CD4-positive, CD25-positive, alpha-beta regulatory T cell (primary cell): ENCODE measurements around the gene LHPP. TPM values are rescaled to one million over a fixed set of nuclear protein-coding genes. Genes with fewer than 3 reads are reported as not detected.

Experiments
- ATAC-seq, 2 donors: fragments of 150-1000 bp; cut with Tn5 transposase; one replicate each; pipeline ENCODE4 v1.10.0; 2021; ENCODE audit warnings: low read depth in 2 of 2, moderate number of reproducible peaks in 2 of 2, moderate library complexity in 1 of 2
- DNase-seq, 3 donors: peaks; one replicate each; pipeline versions ENCODE4 v3.0.0 to v3.0.0-alpha.2; 2012 to 2022; ENCODE audit warnings: mixed read lengths in 1 of 3
- H3K27ac ChIP-seq: one replicate; pipeline ENCODE4 v1.7.0; 2013; ENCODE audit warnings: mild to moderate bottlenecking, low read length; ENCODE audit not compliant: insufficient read depth, poor library complexity, severe bottlenecking
- H3K27me3 ChIP-seq: one replicate; pipeline ENCODE4 v1.7.0; 2013; ENCODE audit warnings: low read length; ENCODE audit not compliant: control insufficient read depth, insufficient read depth
- H3K36me3 ChIP-seq: one replicate; pipeline ENCODE4 v1.7.0; 2013; ENCODE audit warnings: mild to moderate bottlenecking, low read length, moderate library complexity; ENCODE audit not compliant: control insufficient read depth, insufficient read depth
- H3K4me1 ChIP-seq: 2 replicates; pipeline ENCODE4 v1.7.0; 2013; ENCODE audit warnings: mild to moderate bottlenecking, low read length; ENCODE audit not compliant: insufficient read depth, control insufficient read depth, poor library complexity, severe bottlenecking
- H3K4me3 ChIP-seq: one replicate; pipeline ENCODE4 v1.7.0; 2013; ENCODE audit warnings: low read depth, mild to moderate bottlenecking, low read length, moderate library complexity
- H3K9me3 ChIP-seq, 2 experiments: 1 replicate in 1 of 2; 2 replicates in 1 of 2; pipeline ENCODE4 v1.7.0; 2013; ENCODE audit warnings: low read length in 2 of 2, mild to moderate bottlenecking in 1 of 2, moderate library complexity in 1 of 2; ENCODE audit not compliant: control insufficient read depth in 2 of 2
- H3K27ac Mint-ChIP-seq, 3 donors: one replicate each; pipeline ENCODE4 v1.8.0; 2020 to 2022; ENCODE audit warnings: mild to moderate bottlenecking in 3 of 3, mixed read lengths in 3 of 3, moderate library complexity in 2 of 3
- H3K27me3 Mint-ChIP-seq: one replicate; pipeline ENCODE4 v1.8.0; 2022; ENCODE audit warnings: mild to moderate bottlenecking, mixed read lengths
- H3K36me3 Mint-ChIP-seq: one replicate; pipeline ENCODE4 v1.8.0; 2020; ENCODE audit warnings: mixed read lengths
- H3K4me1 Mint-ChIP-seq, 4 donors: one replicate each; pipeline ENCODE4 v1.8.0; 2020 to 2022; ENCODE audit warnings: mixed read lengths in 4 of 4, mild to moderate bottlenecking in 1 of 4
- H3K4me3 Mint-ChIP-seq, 4 donors: one replicate each; pipeline ENCODE4 v1.8.0; 2020 to 2022; ENCODE audit warnings: mild to moderate bottlenecking in 4 of 4, mixed read lengths in 4 of 4, moderate library complexity in 3 of 4
- H3K9me3 Mint-ChIP-seq, 7 donors: one replicate each; pipeline ENCODE4 v1.8.0; 2020 to 2022; ENCODE audit warnings: mixed read lengths in 7 of 7, mild to moderate bottlenecking in 3 of 7, moderate library complexity in 2 of 7
- polyA plus RNA-seq, 4 donors: library from polyadenylated mRNA; unstranded; fragments of 300-500 nt; fragmentation: Illumina TruSeq; gene quantifications; one replicate each; pipeline ENCODE4 v1.2.3, GENCODE V29; 2021
- total RNA-seq: library from RNA; stranded (reverse); gene quantifications from one replicate; pipeline ENCODE4 v1.2.3, GENCODE V29; 2022

LHPP gene
- total and polyA plus RNA-seq, 5 donors from 2014 or later = 20.1 to 29.2 (median 25.0) TPM

GRCh38 chr10:124520558-124521428, 59.2 kb downstream of the LHPP start:
- H3K27ac ChIP-seq = no peak overlapping the region
- Mint-ChIP-seq H3K27me3 (no peaks in the 10 kb centered on the region), H3K36me3 (peaks cover 28% of the 10 kb centered on the region), H3K4me1 (peaks cover 0 to 2% (median 0%) of the 10 kb centered on the region in 4 donors), H3K4me3 (no peak overlapping the region), H3K27ac (no peak overlapping the region), H3K9me3 (no peaks in the 10 kb centered on the region)
- no peaks in the 10 kb centered on the region for H3K9me3 ChIP-seq
- H3K4me1 ChIP-seq = no peaks in the 10 kb centered on the region
- no peaks in the 10 kb centered on the region for H3K27me3 ChIP-seq
- ATAC-seq (no peak), DNase-seq (no peak)
- H3K4me3 ChIP-seq = no peak overlapping the region
- H3K36me3 ChIP-seq = no peaks in the 10 kb centered on the region

DNA sequence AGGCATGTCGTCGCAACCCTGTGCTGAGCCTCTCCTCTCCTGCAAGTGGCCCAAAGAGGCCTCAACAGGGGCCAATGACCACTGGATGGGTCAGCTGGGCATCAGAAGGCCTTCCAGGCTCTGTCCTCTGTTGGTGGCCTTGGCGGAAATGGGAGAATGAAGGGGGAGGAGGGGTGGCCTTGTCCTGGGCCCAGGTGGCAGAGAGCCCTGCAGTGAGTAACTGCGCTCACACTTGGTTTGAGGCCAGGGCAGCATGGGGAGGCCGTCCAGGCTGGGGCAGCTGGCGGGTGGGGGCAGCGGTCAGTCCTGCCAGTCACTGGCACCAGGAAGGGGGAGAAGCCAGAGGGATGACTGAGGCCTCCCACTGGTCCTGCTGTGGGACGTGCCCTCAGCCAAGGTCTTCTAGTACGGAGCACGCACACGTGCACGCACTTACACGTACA, 59.8 kb downstream of the LHPP start:
- Mint-ChIP-seq H3K4me3 (no peak overlapping the region), H3K36me3 (peaks cover 25% of the 10 kb centered on the region), H3K27ac (no peak overlapping the region), H3K27me3 (no peaks in the 10 kb centered on the region), H3K9me3 (no peaks in the 10 kb centered on the region), H3K4me1 (peaks cover 0 to 2% (median 0%) of the 10 kb centered on the region in 4 donors)
- Histone ChIP-seq H3K9me3 (no peaks in the 10 kb centered on the region), H3K27ac (no peak overlapping the region), H3K27me3 (no peaks in the 10 kb centered on the region), H3K36me3 (no peaks in the 10 kb centered on the region), H3K4me3 (no peak overlapping the region), H3K4me1 (no peaks in the 10 kb centered on the region)
- ATAC-seq (no peak), DNase-seq (no peak)

GRCh38 chr10:124522131-124522932, 60.7 kb downstream of the LHPP start:
- Histone ChIP-seq H3K9me3 (no peaks in the 10 kb centered on the region), H3K27me3 (no peaks in the 10 kb centered on the region), H3K4me3 (no peak overlapping the region), H3K27ac (no peak overlapping the region), H3K36me3 (no peaks in the 10 kb centered on the region), H3K4me1 (no peaks in the 10 kb centered on the region)
- no peaks in the 10 kb centered on the region for H3K27me3 Mint-ChIP-seq
- no peak overlapping the region for H3K4me3 Mint-ChIP-seq
- no peak overlapping the region for H3K27ac Mint-ChIP-seq
- H3K9me3 Mint-ChIP-seq = no peaks in the 10 kb centered on the region
- H3K36me3 Mint-ChIP-seq = peaks cover 19% of the 10 kb centered on the region
- DNase-seq (no peak), ATAC-seq (no peak)
- peaks cover 0 to 2% (median 0%) of the 10 kb centered on the region in 4 donors for H3K4me1 Mint-ChIP-seq

DNA sequence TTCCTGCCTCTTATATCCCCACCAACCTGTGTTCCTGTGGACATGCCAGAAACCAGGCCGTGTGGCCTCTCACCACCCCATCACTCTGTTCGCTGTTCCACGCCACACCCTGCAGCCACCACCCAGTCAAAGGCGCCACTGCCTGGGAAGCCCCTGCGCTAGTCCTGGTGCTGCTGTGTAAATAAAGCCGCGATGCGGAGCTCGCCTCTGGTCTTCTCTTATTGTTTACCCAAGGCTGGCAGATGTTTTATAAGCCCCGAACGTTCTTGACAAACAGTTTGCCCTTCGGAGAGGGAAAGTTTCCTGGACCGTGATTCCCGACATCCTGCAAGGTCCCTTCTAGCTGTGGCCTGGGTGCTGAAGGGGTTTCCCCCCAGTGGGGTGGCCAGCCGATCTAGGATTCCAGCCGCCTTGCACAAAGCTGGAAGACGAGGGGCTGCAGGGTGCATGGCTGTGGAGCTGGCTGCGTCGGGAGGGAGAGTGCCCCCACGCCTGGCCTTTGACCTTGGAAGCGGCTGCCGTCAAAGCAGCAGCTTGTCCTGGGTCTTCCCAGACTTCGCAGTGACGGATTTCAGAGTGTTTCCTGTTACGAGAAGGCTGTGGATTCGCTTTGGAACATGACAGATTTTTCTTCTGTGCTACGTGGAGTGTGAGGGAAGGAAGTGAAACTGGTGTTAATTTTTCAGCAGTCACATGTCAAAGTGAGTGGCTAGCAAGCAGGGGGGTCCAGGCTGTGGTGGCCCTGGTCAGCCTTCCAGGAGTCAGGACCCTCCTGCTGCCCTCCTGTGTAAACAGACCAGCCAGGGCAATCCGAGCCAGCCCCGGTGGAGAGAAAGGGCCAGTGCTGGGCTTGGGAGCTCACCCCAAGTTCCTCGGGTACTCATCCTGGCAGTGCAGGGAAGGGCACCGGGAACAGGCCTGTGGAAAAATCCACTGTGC, 61.6 kb downstream of the LHPP start:
- Histone ChIP-seq H3K4me3 (no peak overlapping the region), H3K27ac (no peak overlapping the region), H3K9me3 (no peaks in the 10 kb centered on the region), H3K4me1 (no peaks in the 10 kb centered on the region), H3K27me3 (no peaks in the 10 kb centered on the region), H3K36me3 (no peaks in the 10 kb centered on the region)
- no peaks in the 10 kb centered on the region for H3K9me3 Mint-ChIP-seq
- H3K36me3 Mint-ChIP-seq = peaks cover 14% of the 10 kb centered on the region
- ATAC-seq (no peak), DNase-seq (no peak)
- no peak overlapping the region for H3K4me3 Mint-ChIP-seq
- no peaks in the 10 kb centered on the region for H3K27me3 Mint-ChIP-seq
- H3K27ac Mint-ChIP-seq = no peak overlapping the region
- H3K4me1 Mint-ChIP-seq = peaks cover 0 to 2% (median 0%) of the 10 kb centered on the region in 4 donors

DNA sequence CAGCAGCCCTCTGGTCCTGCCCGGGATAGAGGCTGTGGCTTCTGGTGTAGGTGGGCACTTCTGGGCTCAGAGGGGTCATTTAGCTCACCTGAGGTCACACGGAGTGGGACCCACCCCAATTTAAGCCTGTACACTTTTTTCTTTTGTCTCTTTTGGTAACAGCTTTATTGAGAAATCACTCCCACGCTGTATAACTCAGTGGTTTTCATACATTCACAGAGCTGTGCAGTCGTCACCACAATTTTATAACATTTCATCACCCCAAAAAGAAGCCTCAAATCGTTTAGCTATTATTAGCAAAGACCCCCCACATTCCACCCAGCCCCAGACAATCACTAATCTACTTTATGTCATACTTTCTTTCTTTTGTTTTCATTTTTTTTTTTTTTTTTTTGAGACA, 62.3 kb downstream of the LHPP start:
- peaks cover 14% of the 10 kb centered on the region for H3K36me3 Mint-ChIP-seq
- H3K4me3 Mint-ChIP-seq = no peak overlapping the region
- no peak overlapping the region for H3K27ac Mint-ChIP-seq

GRCh38 chr10:124524991-124525653, 63.5 kb downstream of the LHPP start:
- H3K4me1 ChIP-seq = peaks cover 3% of the 10 kb centered on the region
- H3K27me3 ChIP-seq = no peaks in the 10 kb centered on the region
- no peaks in the 10 kb centered on the region for H3K9me3 ChIP-seq
- Mint-ChIP-seq H3K27ac (no peak overlapping the region), H3K4me3 (no peak overlapping the region), H3K36me3 (peaks cover 7% of the 10 kb centered on the region), H3K27me3 (no peaks in the 10 kb centered on the region), H3K9me3 (no peaks in the 10 kb centered on the region), H3K4me1 (peaks cover 0 to 2% (median 1%) of the 10 kb centered on the region in 4 donors)
- H3K27ac ChIP-seq = no peak overlapping the region
- H3K36me3 ChIP-seq = no peaks in the 10 kb centered on the region
- no peak for ATAC-seq
- no peak overlapping the region for H3K4me3 ChIP-seq
- no peak for DNase-seq

More for the DNA sequence above, 62.3 kb downstream of the LHPP start:
- H3K4me1 Mint-ChIP-seq = peaks cover 0 to 2% (median 0%) of the 10 kb centered on the region in 4 donors
- DNase-seq (no peak), ATAC-seq (no peak)
- H3K27me3 Mint-ChIP-seq = no peaks in the 10 kb centered on the region
- H3K9me3 Mint-ChIP-seq = no peaks in the 10 kb centered on the region
- Histone ChIP-seq H3K4me3 (no peak overlapping the region), H3K36me3 (no peaks in the 10 kb centered on the region), H3K9me3 (no peaks in the 10 kb centered on the region), H3K4me1 (no peaks in the 10 kb centered on the region), H3K27ac (no peak overlapping the region), H3K27me3 (no peaks in the 10 kb centered on the region)
